ENCODE data around the gene CLDN34. TPM values are rescaled to one million over a fixed set of nuclear protein-coding genes. Genes with fewer than 3 reads are reported as not detected.

Gene CLDN34
- total and polyA plus RNA-seq, 4 donors = 0.50 TPM; not detected in 3

DNA sequence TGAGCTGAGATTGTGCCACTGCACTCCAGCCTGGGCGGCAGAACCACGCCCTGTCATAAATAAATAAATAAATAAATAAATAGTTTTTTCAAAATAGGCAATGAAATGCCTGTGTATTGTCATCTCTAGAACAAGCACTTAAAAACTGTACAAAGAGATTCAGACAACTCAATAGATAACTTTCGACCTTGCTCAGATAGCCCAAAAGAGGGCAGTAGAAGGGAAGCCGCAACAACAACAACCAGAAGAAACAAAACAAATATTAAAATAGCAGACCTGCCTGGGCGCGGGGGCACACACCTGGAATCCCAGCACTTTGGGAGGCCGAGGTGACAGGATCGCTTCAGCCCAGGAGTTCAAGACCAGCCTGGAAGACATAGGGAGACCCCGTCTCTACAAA, 9.4 kb upstream of the CLDN34 start:
- no peaks in the 10 kb centered on the region for H3K36me3 ChIP-seq (ENCODE audit: control insufficient read depth in 4 of 4, insufficient read depth in 3 of 4, low read depth in 1 of 4, low read length in 3 of 4)
- H3K4me1 ChIP-seq (ENCODE audit: control insufficient read depth in 4 of 4, insufficient read depth in 4 of 4, low read length in 3 of 4) = no peaks in the 10 kb centered on the region
- no peak overlapping the region for H3K4me3 ChIP-seq (ENCODE audit: low read depth in 1 of 3, low read length in 3 of 3)
- no peak for TF ChIP-seq TAF1 (conservative IDR thresholded peaks at IDR 0.05)
- TF ChIP-seq, protein P1, sequence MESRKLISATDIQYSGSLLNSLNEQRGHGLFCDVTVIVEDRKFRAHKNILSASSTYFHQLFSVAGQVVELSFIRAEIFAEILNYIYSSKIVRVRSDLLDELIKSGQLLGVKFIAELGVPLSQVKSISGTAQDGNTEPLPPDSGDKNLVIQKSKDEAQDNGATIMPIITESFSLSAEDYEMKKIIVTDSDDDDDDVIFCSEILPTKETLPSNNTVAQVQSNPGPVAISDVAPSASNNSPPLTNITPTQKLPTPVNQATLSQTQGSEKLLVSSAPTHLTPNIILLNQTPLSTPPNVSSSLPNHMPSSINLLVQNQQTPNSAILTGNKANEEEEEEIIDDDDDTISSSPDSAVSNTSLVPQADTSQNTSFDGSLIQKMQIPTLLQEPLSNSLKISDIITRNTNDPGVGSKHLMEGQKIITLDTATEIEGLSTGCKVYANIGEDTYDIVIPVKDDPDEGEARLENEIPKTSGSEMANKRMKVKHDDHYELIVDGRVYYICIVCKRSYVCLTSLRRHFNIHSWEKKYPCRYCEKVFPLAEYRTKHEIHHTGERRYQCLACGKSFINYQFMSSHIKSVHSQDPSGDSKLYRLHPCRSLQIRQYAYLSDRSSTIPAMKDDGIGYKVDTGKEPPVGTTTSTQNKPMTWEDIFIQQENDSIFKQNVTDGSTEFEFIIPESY (IDR thresholded peaks at IDR 0.05) = no peak
- no peak for TF ChIP-seq YY1 (IDR thresholded peaks at IDR 0.05)
- no peak for TF ChIP-seq NR2F2 (IDR thresholded peaks at IDR 0.05)
- TF ChIP-seq RXRA (IDR thresholded peaks at IDR 0.05) = no peak
- TF ChIP-seq, protein P2, sequence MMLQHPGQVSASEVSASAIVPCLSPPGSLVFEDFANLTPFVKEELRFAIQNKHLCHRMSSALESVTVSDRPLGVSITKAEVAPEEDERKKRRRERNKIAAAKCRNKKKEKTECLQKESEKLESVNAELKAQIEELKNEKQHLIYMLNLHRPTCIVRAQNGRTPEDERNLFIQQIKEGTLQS (IDR thresholded peaks at IDR 0.05) = no peak
- no peak for TF ChIP-seq JUND (IDR thresholded peaks at IDR 0.05)
- TF ChIP-seq, protein P3, sequence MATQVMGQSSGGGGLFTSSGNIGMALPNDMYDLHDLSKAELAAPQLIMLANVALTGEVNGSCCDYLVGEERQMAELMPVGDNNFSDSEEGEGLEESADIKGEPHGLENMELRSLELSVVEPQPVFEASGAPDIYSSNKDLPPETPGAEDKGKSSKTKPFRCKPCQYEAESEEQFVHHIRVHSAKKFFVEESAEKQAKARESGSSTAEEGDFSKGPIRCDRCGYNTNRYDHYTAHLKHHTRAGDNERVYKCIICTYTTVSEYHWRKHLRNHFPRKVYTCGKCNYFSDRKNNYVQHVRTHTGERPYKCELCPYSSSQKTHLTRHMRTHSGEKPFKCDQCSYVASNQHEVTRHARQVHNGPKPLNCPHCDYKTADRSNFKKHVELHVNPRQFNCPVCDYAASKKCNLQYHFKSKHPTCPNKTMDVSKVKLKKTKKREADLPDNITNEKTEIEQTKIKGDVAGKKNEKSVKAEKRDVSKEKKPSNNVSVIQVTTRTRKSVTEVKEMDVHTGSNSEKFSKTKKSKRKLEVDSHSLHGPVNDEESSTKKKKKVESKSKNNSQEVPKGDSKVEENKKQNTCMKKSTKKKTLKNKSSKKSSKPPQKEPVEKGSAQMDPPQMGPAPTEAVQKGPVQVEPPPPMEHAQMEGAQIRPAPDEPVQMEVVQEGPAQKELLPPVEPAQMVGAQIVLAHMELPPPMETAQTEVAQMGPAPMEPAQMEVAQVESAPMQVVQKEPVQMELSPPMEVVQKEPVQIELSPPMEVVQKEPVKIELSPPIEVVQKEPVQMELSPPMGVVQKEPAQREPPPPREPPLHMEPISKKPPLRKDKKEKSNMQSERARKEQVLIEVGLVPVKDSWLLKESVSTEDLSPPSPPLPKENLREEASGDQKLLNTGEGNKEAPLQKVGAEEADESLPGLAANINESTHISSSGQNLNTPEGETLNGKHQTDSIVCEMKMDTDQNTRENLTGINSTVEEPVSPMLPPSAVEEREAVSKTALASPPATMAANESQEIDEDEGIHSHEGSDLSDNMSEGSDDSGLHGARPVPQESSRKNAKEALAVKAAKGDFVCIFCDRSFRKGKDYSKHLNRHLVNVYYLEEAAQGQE (IDR thresholded peaks at IDR 0.05) = no peak
- TF ChIP-seq HNF4G (IDR thresholded peaks at IDR 0.05) = no peak
- TF ChIP-seq FOXA1 (IDR thresholded peaks at IDR 0.05) = no peak
- TF ChIP-seq EGR1 (IDR thresholded peaks at IDR 0.05; ENCODE audit: low read depth in 2 of 2) = no peak
- TF ChIP-seq SP1 (IDR thresholded peaks at IDR 0.05) = no peak
- no peak for TF ChIP-seq HNF4A (conservative IDR thresholded peaks at IDR 0.05)
- TF ChIP-seq, protein P4, sequence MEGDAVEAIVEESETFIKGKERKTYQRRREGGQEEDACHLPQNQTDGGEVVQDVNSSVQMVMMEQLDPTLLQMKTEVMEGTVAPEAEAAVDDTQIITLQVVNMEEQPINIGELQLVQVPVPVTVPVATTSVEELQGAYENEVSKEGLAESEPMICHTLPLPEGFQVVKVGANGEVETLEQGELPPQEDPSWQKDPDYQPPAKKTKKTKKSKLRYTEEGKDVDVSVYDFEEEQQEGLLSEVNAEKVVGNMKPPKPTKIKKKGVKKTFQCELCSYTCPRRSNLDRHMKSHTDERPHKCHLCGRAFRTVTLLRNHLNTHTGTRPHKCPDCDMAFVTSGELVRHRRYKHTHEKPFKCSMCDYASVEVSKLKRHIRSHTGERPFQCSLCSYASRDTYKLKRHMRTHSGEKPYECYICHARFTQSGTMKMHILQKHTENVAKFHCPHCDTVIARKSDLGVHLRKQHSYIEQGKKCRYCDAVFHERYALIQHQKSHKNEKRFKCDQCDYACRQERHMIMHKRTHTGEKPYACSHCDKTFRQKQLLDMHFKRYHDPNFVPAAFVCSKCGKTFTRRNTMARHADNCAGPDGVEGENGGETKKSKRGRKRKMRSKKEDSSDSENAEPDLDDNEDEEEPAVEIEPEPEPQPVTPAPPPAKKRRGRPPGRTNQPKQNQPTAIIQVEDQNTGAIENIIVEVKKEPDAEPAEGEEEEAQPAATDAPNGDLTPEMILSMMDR (IDR thresholded peaks at IDR 0.05; ENCODE audit: low read depth, low read length, missing input control) = no peak
- no peak for TF ChIP-seq FOXA2 (IDR thresholded peaks at IDR 0.05)
- no peak for TF ChIP-seq RAD21 (IDR thresholded peaks at IDR 0.05)
- H3K9me3 ChIP-seq (ENCODE audit: control insufficient read depth in 4 of 4, low read length in 3 of 4) = no peaks in the 10 kb centered on the region
- H3K9ac ChIP-seq (ENCODE audit: low read depth in 1 of 2, low read length in 2 of 2) = no peak overlapping the region
- no peaks in the 10 kb centered on the region for H3K27me3 ChIP-seq (ENCODE audit: control insufficient read depth in 4 of 4, insufficient read depth in 4 of 4, low read length in 3 of 4)
- 81% methylated on average over 9 of the region's 9 CpGs for WGBS
- no peak for DNase-seq (ENCODE audit: low spot score)
- no peak overlapping the region for H3K27ac ChIP-seq (ENCODE audit: low read depth in 1 of 2, low read length in 2 of 2)

DNA sequence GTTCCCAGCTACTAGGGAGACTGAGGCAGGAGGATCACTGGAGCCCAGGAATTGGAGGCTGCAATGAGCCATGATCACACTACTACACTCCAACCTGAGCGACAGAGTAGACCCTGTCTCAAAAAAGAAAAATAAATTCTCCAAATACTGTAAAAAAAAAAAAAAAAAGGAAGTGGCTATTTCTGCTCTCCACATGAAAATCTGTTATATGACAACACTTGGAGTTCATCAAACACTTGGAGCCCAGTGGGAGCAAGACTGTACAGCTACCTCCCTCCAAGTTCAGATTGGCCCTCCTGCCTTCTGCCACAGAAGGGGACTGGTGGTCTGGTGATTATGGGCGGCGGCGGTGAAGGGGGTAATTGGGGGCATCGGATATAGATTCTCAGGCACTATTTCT, 9.0 kb upstream of the CLDN34 start:
- H3K9me3 ChIP-seq (ENCODE audit: control insufficient read depth in 4 of 4, low read length in 3 of 4) = no peaks in the 10 kb centered on the region
- 95% methylated on average over 5 of the region's 5 CpGs for WGBS
- H3K27me3 ChIP-seq (ENCODE audit: control insufficient read depth in 4 of 4, insufficient read depth in 4 of 4, low read length in 3 of 4) = no peaks in the 10 kb centered on the region
- no peak overlapping the region for H3K9ac ChIP-seq (ENCODE audit: low read depth in 1 of 2, low read length in 2 of 2)
- no peak for TF ChIP-seq FOXA1 (IDR thresholded peaks at IDR 0.05)
- TF ChIP-seq NR2F2 (IDR thresholded peaks at IDR 0.05) = no peak
- TF ChIP-seq JUND (IDR thresholded peaks at IDR 0.05) = no peak
- no peak for TF ChIP-seq SP1 (IDR thresholded peaks at IDR 0.05)
- TF ChIP-seq, protein P2 (IDR thresholded peaks at IDR 0.05) = no peak
- TF ChIP-seq EGR1 (IDR thresholded peaks at IDR 0.05; ENCODE audit: low read depth in 2 of 2) = no peak
- no peak for TF ChIP-seq YY1 (IDR thresholded peaks at IDR 0.05)
- no peak for TF ChIP-seq RAD21 (IDR thresholded peaks at IDR 0.05)
- no peak for TF ChIP-seq FOXA2 (IDR thresholded peaks at IDR 0.05)
- no peak for TF ChIP-seq GABPA (IDR thresholded peaks at IDR 0.05 in 1 of 2, conservative IDR thresholded peaks at IDR 0.05 in 1 of 2)
- TF ChIP-seq, protein P1 (IDR thresholded peaks at IDR 0.05) = no peak
- TF ChIP-seq HNF4A (conservative IDR thresholded peaks at IDR 0.05) = no peak
- no peaks in the 10 kb centered on the region for H3K4me1 ChIP-seq (ENCODE audit: control insufficient read depth in 4 of 4, insufficient read depth in 4 of 4, low read length in 3 of 4)
- DNase-seq (ENCODE audit: low spot score) = no peak
- H3K36me3 ChIP-seq (ENCODE audit: control insufficient read depth in 4 of 4, insufficient read depth in 3 of 4, low read depth in 1 of 4, low read length in 3 of 4) = no peaks in the 10 kb centered on the region
- no peak overlapping the region for H3K27ac ChIP-seq (ENCODE audit: low read depth in 1 of 2, low read length in 2 of 2)
- H3K4me3 ChIP-seq (ENCODE audit: low read depth in 1 of 3, low read length in 3 of 3) = no peak overlapping the region
